Measurements from ENCODE around the gene LAMA5. TPM values are rescaled to one million over a fixed set of nuclear protein-coding genes. Genes with fewer than 3 reads are reported as not detected.

LAMA5 gene
- total and polyA plus RNA-seq, 7 donors = 1.8 to 409 (median 56.5) TPM

- no peak overlapping the region for H3K27ac ChIP-seq
- no peaks in the 10 kb centered on the region for H3K4me1 ChIP-seq
- 87 to 88% methylated on average over 6 of the region's 6 CpGs for WGBS, 2 donors
- TF ChIP-seq POLR2AphosphoS5 (IDR thresholded peaks at IDR 0.05) = no peak
- intact Hi-C loops (cut with DNase I) = no loop called here
- H3K36me3 ChIP-seq = peaks cover 18 to 70% (median 52%) of the 10 kb centered on the region in 4 donors
- no peak for DNase-seq
- H3K9me3 ChIP-seq = no peaks in the 10 kb centered on the region
- no peak overlapping the region for H3K4me3 ChIP-seq
- H3K27me3 ChIP-seq = no peaks in the 10 kb centered on the region
Observed at GRCh38 chr20:62276439-62276838, 90.7 kb downstream of the LAMA5 start.

- TF ChIP-seq POLR2A (IDR thresholded peaks at IDR 0.05) (no peak), EP300 (IDR thresholded peaks at IDR 0.05) (no peak), POLR2AphosphoS5 (IDR thresholded peaks at IDR 0.05) (no peak), CTCF (IDR thresholded peaks at IDR 0.05) (no peak)
- DNase-seq = no peak
- Histone ChIP-seq H3K9me3 (no peaks in the 10 kb centered on the region), H3K4me1 (no peaks in the 10 kb centered on the region), H3K36me3 (peaks cover 11 to 60% (median 40%) of the 10 kb centered on the region in 4 donors), H3K27ac (no peak overlapping the region), H3K4me3 (no peak overlapping the region), H3K27me3 (no peaks in the 10 kb centered on the region)
- intact Hi-C loops (cut with DNase I) = no loop called here
- WGBS, 2 donors = 82 to 91% methylated on average over 10 of the region's 10 CpGs
Observed at GRCh38 chr20:62275219-62275618, 91.9 kb downstream of the LAMA5 start.

- Histone ChIP-seq H3K27ac (no peak overlapping the region), H3K4me3 (no peak overlapping the region), H3K4me1 (no peaks in the 10 kb centered on the region), H3K36me3 (peaks cover 5 to 58% (median 34%) of the 10 kb centered on the region in 4 donors), H3K27me3 (no peaks in the 10 kb centered on the region), H3K9me3 (no peaks in the 10 kb centered on the region)
- 40 to 72% methylated on average over 13 of the region's 13 CpGs for WGBS, 2 donors
- intact Hi-C loops (cut with DNase I) = no loop called here
- DNase-seq = no peak
- TF ChIP-seq CTCF (IDR thresholded peaks at IDR 0.05) = no peak
- TF ChIP-seq POLR2AphosphoS5 (IDR thresholded peaks at IDR 0.05) = no peak
- no peak for TF ChIP-seq POLR2A (IDR thresholded peaks at IDR 0.05)
- TF ChIP-seq EP300 (IDR thresholded peaks at IDR 0.05) = no peak
Observed at GRCh38 chr20:62274332-62274950, 92.7 kb downstream of the LAMA5 start.

- WGBS, 2 donors = 95 to 97% methylated on average over 18 of the region's 18 CpGs
- no peak for DNase-seq
- peaks cover 0 to 61% (median 27%) of the 10 kb centered on the region in 4 donors for H3K36me3 ChIP-seq
- intact Hi-C loops (cut with DNase I) = no loop called here
- H3K27ac ChIP-seq = no peak overlapping the region
- no peaks in the 10 kb centered on the region for H3K4me1 ChIP-seq
- no peak overlapping the region for H3K4me3 ChIP-seq
- TF ChIP-seq CTCF (IDR thresholded peaks at IDR 0.05) (no peak), POLR2A (IDR thresholded peaks at IDR 0.05) (no peak), EP300 (IDR thresholded peaks at IDR 0.05) (no peak), POLR2AphosphoS5 (IDR thresholded peaks at IDR 0.05) (no peak)
- no peaks in the 10 kb centered on the region for H3K9me3 ChIP-seq
- H3K27me3 ChIP-seq = no peaks in the 10 kb centered on the region
Observed at GRCh38 chr20:62273416-62273815, 93.7 kb downstream of the LAMA5 start.

GRCh38 chr20:62272200-62272599 lies 94.9 kb downstream of the LAMA5 start:
- Histone ChIP-seq H3K36me3 (peaks cover 0 to 58% (median 25%) of the 10 kb centered on the region in 4 donors), H3K4me1 (no peaks in the 10 kb centered on the region), H3K9me3 (no peaks in the 10 kb centered on the region), H3K27ac (no peak overlapping the region), H3K4me3 (no peak overlapping the region), H3K27me3 (no peaks in the 10 kb centered on the region)
- no peak for TF ChIP-seq EP300 (IDR thresholded peaks at IDR 0.05)
- no peak for TF ChIP-seq POLR2A (IDR thresholded peaks at IDR 0.05)
- TF ChIP-seq CTCF (IDR thresholded peaks at IDR 0.05) = no peak
- TF ChIP-seq POLR2AphosphoS5 (IDR thresholded peaks at IDR 0.05) = no peak
- DNase-seq = no peak
- intact Hi-C loops (cut with DNase I) = no loop called here
- WGBS, 2 donors = 91 to 92% methylated on average over 10 of the region's 10 CpGs

Measured in sigmoid colon (tissue), 7 donors.